Activated CD8-positive, alpha-beta T cell treated with anti-CD3 and anti-CD28 coated beads for 36 hours (primary cell): Measurements from ENCODE around the gene DMKN. TPM values are rescaled to one million over a fixed set of nuclear protein-coding genes. Genes with fewer than 3 reads are reported as not detected.

ENCODE experiments used
- ATAC-seq: fragments of 200-7000 bp; cut with Tn5 transposase; one replicate; pipeline ENCODE4 v1.10.0; 2021; ENCODE audit warnings: mild to moderate bottlenecking, moderate library complexity
- CTCF ChIA-PET: fragments of 350-600 bp; sonication (Branson Sonifier 250); formaldehyde crosslinking; loops from one replicate; lab custom pipeline; 2021; ENCODE audit warnings: antibody characterized with exemption; lab: Charles Lee
- POLR2A ChIA-PET: fragments of 350-600 bp; sonication (Branson Sonifier 250); formaldehyde crosslinking; loops from one replicate; lab custom pipeline; 2021; ENCODE audit warnings: antibody characterized with exemption; lab: Charles Lee
- DNase-seq: peaks from one replicate; pipeline ENCODE4 v3.0.0-alpha.2; 2020
- H3K27ac Mint-ChIP-seq: one replicate; pipeline ENCODE4 v1.8.0; 2021; ENCODE audit warnings: mild to moderate bottlenecking, mixed read lengths
- H3K27me3 Mint-ChIP-seq: one replicate; pipeline ENCODE4 v1.8.0; 2021; ENCODE audit warnings: mixed read lengths
- H3K36me3 Mint-ChIP-seq: one replicate; pipeline ENCODE4 v1.8.0; 2021; ENCODE audit warnings: low read depth, mixed read lengths
- H3K4me1 Mint-ChIP-seq: one replicate; pipeline ENCODE4 v1.8.0; 2021; ENCODE audit warnings: low read depth, mixed read lengths
- H3K4me3 Mint-ChIP-seq: one replicate; pipeline ENCODE4 v1.8.0; 2021; ENCODE audit warnings: mild to moderate bottlenecking, moderate library complexity, mixed read lengths
- H3K9me3 Mint-ChIP-seq: one replicate; pipeline ENCODE4 v1.8.0; 2021; ENCODE audit warnings: mixed read lengths
- intact Hi-C: fragments of 100-400 bp; cut with micrococcal nuclease; formaldehyde crosslinking; loops from one replicate; pipeline ENCODE4 v1.10.0; 2022
- total RNA-seq, 2 experiments: library from RNA; stranded (reverse); gene quantifications; one replicate each; pipeline ENCODE4 v1.2.3, GENCODE V29; 2021
- TF ChIP-seq, protein P1 (sequence below): fragments of 200-600 bp; IDR thresholded peaks from one replicate; pipeline ENCODE4 v1.8.0; 2022; ENCODE audit warnings: antibody characterized with exemption, mild to moderate bottlenecking

Gene DMKN
- total RNA-seq, 2 experiments from 2014 or later = 0.68 to 1.1 TPM

- H3K27ac Mint-ChIP-seq = no peak overlapping the region
- ChIA-PET POLR2A (interaction anchor here (0.6 to 0.7 kb wide), 2 partner anchors 140 to 254 kb away, joined by 3 read pairs; no protein-coding TSS in a partner anchor), CTCF (interaction anchor here (0.8 to 1.4 kb wide), 3 partner anchors 12 to 80 kb away, joined by 3 read pairs; no protein-coding TSS in a partner anchor)
Measured at GRCh38 chr19:35457173-35457572, 56.3 kb downstream of the DMKN start.

DNA sequence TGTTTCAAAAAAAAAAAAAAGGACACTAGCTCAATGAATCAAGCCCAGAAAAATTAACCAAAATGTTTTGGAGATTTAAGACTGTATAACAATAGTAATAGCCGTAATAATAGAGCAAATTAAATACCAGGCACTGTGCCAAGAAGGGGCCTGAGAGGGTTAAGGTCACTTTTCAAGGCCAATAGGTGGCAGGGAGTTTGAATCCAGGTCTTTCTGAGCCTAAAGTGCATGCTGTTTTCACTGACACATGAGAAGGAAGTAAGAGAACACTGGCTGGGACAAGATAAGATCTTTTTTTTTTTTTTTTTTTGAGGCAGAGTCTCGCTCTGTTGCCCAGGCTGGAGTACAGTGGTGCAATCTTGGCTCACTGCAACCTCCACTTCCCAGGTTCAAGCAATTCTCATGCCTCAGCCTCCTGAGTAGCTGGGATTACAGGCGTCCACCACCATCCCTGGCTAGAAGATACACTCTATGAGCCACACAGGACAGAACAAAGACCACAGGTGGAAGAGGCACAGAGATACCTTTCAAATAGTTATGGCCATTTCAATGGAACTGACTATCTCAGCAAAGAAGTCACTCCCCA, 57.7 kb downstream of the DMKN start:
- ATAC-seq = no peak
- TF ChIP-seq, protein P1, sequence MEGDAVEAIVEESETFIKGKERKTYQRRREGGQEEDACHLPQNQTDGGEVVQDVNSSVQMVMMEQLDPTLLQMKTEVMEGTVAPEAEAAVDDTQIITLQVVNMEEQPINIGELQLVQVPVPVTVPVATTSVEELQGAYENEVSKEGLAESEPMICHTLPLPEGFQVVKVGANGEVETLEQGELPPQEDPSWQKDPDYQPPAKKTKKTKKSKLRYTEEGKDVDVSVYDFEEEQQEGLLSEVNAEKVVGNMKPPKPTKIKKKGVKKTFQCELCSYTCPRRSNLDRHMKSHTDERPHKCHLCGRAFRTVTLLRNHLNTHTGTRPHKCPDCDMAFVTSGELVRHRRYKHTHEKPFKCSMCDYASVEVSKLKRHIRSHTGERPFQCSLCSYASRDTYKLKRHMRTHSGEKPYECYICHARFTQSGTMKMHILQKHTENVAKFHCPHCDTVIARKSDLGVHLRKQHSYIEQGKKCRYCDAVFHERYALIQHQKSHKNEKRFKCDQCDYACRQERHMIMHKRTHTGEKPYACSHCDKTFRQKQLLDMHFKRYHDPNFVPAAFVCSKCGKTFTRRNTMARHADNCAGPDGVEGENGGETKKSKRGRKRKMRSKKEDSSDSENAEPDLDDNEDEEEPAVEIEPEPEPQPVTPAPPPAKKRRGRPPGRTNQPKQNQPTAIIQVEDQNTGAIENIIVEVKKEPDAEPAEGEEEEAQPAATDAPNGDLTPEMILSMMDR = no peak
- H3K4me1 Mint-ChIP-seq = peaks cover 26% of the 10 kb centered on the region

More at GRCh38 chr19:35457173-35457572, 56.3 kb downstream of the DMKN start:
- Mint-ChIP-seq H3K4me1 (peaks cover 19% of the 10 kb centered on the region), H3K9me3 (no peaks in the 10 kb centered on the region), H3K4me3 (no peak overlapping the region), H3K36me3 (no peaks in the 10 kb centered on the region), H3K27me3 (no peaks in the 10 kb centered on the region)
- DNase-seq = no peak
- ATAC-seq = no peak
- TF ChIP-seq, protein P1 = no peak
- intact Hi-C loops = no loop called here

GRCh38 chr19:35454663-35455062, 58.8 kb downstream of the DMKN start:
- H3K4me3 Mint-ChIP-seq = no peak overlapping the region
- H3K27ac Mint-ChIP-seq = no peak overlapping the region
- H3K36me3 Mint-ChIP-seq = no peaks in the 10 kb centered on the region
- ChIA-PET CTCF (interaction anchor here (1.0 to 1.7 kb wide), 2 partner anchors 13 to 40 kb away, joined by 3 read pairs; no protein-coding TSS in a partner anchor), POLR2A (no interaction called here)
- H3K27me3 Mint-ChIP-seq = peaks cover 2% of the 10 kb centered on the region
- no peak for ATAC-seq
- DNase-seq = no peak
- TF ChIP-seq, protein P1 = no peak
- intact Hi-C loops = no loop called here
- H3K9me3 Mint-ChIP-seq = no peaks in the 10 kb centered on the region
- H3K4me1 Mint-ChIP-seq = peaks cover 26% of the 10 kb centered on the region

More for the DNA sequence above, 57.7 kb downstream of the DMKN start:
- intact Hi-C loops = no loop called here
- DNase-seq = no peak
- ChIA-PET POLR2A (no interaction called here), CTCF (interaction anchor here (1.7 kb wide), 1 partner anchor 39 kb away, joined by 3 read pairs; no protein-coding TSS in a partner anchor)
- Mint-ChIP-seq H3K27me3 (no peaks in the 10 kb centered on the region), H3K27ac (no peak overlapping the region), H3K36me3 (no peaks in the 10 kb centered on the region), H3K9me3 (no peaks in the 10 kb centered on the region), H3K4me3 (no peak overlapping the region)

DNA sequence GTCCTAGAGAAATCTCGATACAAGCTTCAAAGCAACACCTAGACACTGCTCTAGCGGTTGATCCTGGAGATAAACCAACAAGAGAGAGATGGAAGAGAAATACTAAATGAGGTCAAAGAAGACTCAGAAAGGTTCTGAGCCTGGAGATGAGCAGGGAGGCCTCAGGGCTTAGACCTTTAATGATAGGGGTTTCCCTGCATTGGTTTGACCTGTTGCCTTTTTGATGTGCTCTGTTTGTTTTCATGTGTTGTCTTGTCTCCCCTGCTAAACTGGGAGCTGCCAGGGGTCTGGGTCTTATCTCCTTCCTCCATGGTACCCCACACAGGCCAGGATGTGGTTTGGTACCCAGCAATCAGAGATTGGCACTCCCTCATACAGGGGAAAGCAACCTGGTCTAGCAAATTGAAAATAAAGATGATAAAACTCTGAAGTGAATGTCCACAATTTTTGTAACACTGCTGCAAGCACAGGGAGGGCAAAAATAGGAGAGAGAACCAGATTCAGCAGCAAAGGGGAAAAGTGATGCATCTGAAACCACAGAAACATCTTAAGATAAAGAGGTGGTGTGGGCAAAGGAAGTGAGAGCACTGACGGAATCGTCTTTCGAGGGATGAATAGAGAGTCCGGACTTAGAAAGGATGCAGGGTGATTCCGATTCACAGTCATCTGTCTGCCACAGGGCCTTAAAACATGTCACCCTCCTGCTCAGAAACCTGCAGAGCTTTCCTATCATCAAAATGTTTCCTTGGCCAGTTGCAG, 61.9 kb downstream of the DMKN start:
- ChIA-PET POLR2A (no interaction called here), CTCF (interaction anchor here (0.7 to 1.3 kb wide), 4 partner anchors 18 to 385 kb away, joined by 3 to 4 read pairs (median 3); no protein-coding TSS in a partner anchor)
- H3K27me3 Mint-ChIP-seq = peaks cover 15% of the 10 kb centered on the region
- TF ChIP-seq, protein P1 = no peak
- H3K9me3 Mint-ChIP-seq = no peaks in the 10 kb centered on the region
- peak; percentile 60 for DNase-seq
- peak overlapping the region; percentile 75 for H3K27ac Mint-ChIP-seq
- peak; percentile 92 for ATAC-seq
- no peaks in the 10 kb centered on the region for H3K36me3 Mint-ChIP-seq
- H3K4me3 Mint-ChIP-seq = no peak overlapping the region
- intact Hi-C loops = no loop called here
- H3K4me1 Mint-ChIP-seq = peaks cover 35% of the 10 kb centered on the region
